Transverse colon (tissue), 4 donors: ENCODE measurements around the gene ZNF792. TPM values are rescaled to one million over a fixed set of nuclear protein-coding genes. Genes with fewer than 3 reads are reported as not detected.

Experiments
- DNase-seq: peaks from one replicate; pipeline ENCODE4 v3.0.0-alpha.2; 2019
- H3K27ac ChIP-seq, 4 donors: fragments of 200-600 bp; sonication (generic); 2 replicates each; pipeline ENCODE4 v1.5.1; 2016 to 2018; ENCODE audit warnings: inconsistent platforms in 4 of 4
- H3K27me3 ChIP-seq: fragments of 200-600 bp; sonication (generic); 2 replicates; pipeline ENCODE4 v1.5.1; 2017; ENCODE audit warnings: inconsistent platforms
- H3K36me3 ChIP-seq, 4 donors: fragments of 200-600 bp; sonication (generic); 2 replicates each; pipeline ENCODE4 v1.5.1; 2017 to 2019; ENCODE audit warnings: inconsistent platforms in 4 of 4
- H3K4me1 ChIP-seq, 4 donors: fragments of 200-600 bp; sonication (generic); 2 replicates each; pipeline ENCODE4 v1.5.1; 2017 to 2020; ENCODE audit warnings: inconsistent platforms in 4 of 4
- H3K4me3 ChIP-seq, 4 donors: fragments of 200-600 bp; sonication (generic); 1 replicate in 1 of 4; 2 replicates in 3 of 4; pipeline versions ENCODE4 v1.5.1 to v1.6.1; 2017 to 2019; ENCODE audit warnings: inconsistent platforms in 4 of 4
- H3K9me3 ChIP-seq, 2 donors: fragments of 200-600 bp; sonication (generic); 2 replicates each; pipeline ENCODE4 v1.5.1; 2017 to 2019; ENCODE audit warnings: inconsistent platforms in 2 of 2
- CTCF ChIP-seq, 5 experiments: fragments of 200-600 bp in 3 of 5; fragments of 450-650 bp in 2 of 5; sonication (generic) in 3 of 5; IDR thresholded peaks; 1 replicate in 2 of 5; 2 replicates in 3 of 5; pipeline ENCODE4 v1.5.1; 2016 to 2017; ENCODE audit warnings: antibody characterized with exemption in 5 of 5, inconsistent platforms in 3 of 5, mild to moderate bottlenecking in 2 of 5, moderate library complexity in 1 of 5
- EP300 ChIP-seq: sonication (generic); formaldehyde crosslinking; IDR thresholded peaks from one replicate; pipeline ENCODE4 v1.6.1; 2017; ENCODE audit warnings: antibody characterized with exemption, low read depth
- POLR2A ChIP-seq: fragments of 450-650 bp; IDR thresholded peaks from one replicate; pipeline ENCODE4 v1.6.1; 2016; ENCODE audit warnings: antibody characterized with exemption, mild to moderate bottlenecking, moderate library complexity
- POLR2AphosphoS5 ChIP-seq, 3 donors: sonication (generic); formaldehyde crosslinking; IDR thresholded peaks; one replicate each; pipeline ENCODE4 v1.6.1; 2016; ENCODE audit warnings: antibody characterized with exemption in 3 of 3
- whole genome bisulfite sequencing, 2 donors: methylation state at CpG; one replicate each; pipeline ENCODE4 v1.1.5; 2018; ENCODE audit warnings: low coverage in 1 of 2; 5-methylcytosine and 5-hydroxymethylcytosine counted together
- in situ Hi-C, 4 donors: fragments of 200-750 bp; cut with MboI; loops; one replicate each; pipeline versions ENCODE4 v1.15.0 to v1.15.1; 2017; ENCODE audit warnings: low sequenced_read_pairs in 3 of 4, low pct_ligation_motif_present in 1 of 4, low pct_unique_long_range_greater_than_20kb in 1 of 4
- intact Hi-C: fragments of 100-400 bp; cut with DNase I; formaldehyde crosslinking; loops from one replicate; pipeline ENCODE4 v1.15.1; 2023; ENCODE audit warnings: low total_unique reads
- total RNA-seq, 4 donors: library from RNA; depleted of rRNA; stranded (reverse); fragments of >200 nt; gene quantifications; one replicate each; pipeline ENCODE4 v1.1.0, GENCODE V29; 2016

The ZNF792 gene
- total RNA-seq, 4 donors from 2014 or later: 3.4 to 8.4 (median 6.5) TPM

DNA sequence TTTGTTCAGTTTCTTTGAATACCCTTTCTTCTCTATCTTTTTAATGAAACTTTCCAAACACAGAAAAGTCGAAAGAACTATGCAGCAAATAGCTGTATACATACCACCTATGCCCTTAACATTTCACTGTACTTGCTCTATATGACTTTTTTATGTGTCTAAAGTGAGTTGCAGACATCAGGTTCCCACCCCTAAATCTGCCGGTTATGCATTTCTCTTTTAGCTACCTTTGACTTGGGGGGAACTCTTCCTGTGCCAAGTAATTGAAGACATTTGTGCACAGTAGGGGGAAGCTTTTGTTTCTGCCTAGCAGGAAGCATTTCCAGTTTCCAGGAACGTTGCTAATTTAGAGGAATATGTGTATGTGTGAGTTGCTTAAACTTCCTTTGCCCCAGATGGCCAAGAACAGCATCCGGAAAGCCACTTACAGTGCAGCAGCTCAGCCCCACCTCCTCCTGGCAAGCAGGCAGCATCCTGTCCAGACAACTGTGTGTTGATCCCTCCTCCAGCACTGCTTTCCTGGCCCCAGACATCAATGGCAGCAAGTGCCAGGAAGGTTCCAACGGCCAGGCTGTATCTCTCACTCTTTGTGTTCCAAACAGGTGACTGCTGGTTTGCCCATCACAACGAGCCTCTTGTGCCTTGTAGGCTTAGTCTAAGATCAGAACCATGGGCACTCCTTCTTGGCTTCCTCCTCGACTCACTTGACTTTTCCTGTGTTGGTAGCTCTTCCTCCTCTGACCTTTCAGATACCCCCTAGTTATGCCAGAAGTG, 21.4 kb upstream of the ZNF792 start:
- H3K4me1 ChIP-seq: peaks cover 0 to 10% (median 3%) of the 10 kb centered on the region in 4 donors
- DNase-seq: no peak
- no peaks in the 10 kb centered on the region for H3K27me3 ChIP-seq
- TF ChIP-seq POLR2A (no peak), EP300 (peak; percentile 8), CTCF (IDR thresholded peaks at IDR 0.05) (no peak), POLR2AphosphoS5 (IDR thresholded peaks at IDR 0.05) (peak; percentile 12 to 16 (median 14))
- WGBS, 2 donors: 17 to 32% methylated on average over 6 to 7 of the region's 7 CpGs
- peak overlapping the region in 2 of 4 donors; percentile 8 to 31 for H3K27ac ChIP-seq
- no peak overlapping the region for H3K4me3 ChIP-seq
- intact Hi-C loops (no loop called here), in situ Hi-C loops (no loop called here)
- H3K36me3 ChIP-seq: no peaks in the 10 kb centered on the region
- no peaks in the 10 kb centered on the region for H3K9me3 ChIP-seq

GRCh38 chr19:34984287-34984686, 20.3 kb upstream of the ZNF792 start:
- no peak for TF ChIP-seq POLR2A
- TF ChIP-seq CTCF (IDR thresholded peaks at IDR 0.05): no peak
- no peak for TF ChIP-seq EP300
- no peak for TF ChIP-seq POLR2AphosphoS5 (IDR thresholded peaks at IDR 0.05)
- Histone ChIP-seq H3K27me3 (no peaks in the 10 kb centered on the region), H3K4me3 (no peak overlapping the region), H3K27ac (no peak overlapping the region), H3K4me1 (peaks cover 0 to 10% (median 3%) of the 10 kb centered on the region in 4 donors), H3K9me3 (no peaks in the 10 kb centered on the region), H3K36me3 (no peaks in the 10 kb centered on the region)
- DNase-seq: no peak
- intact Hi-C loops (no loop called here), in situ Hi-C loops (no loop called here)
- WGBS, 2 donors: 69 to 96% methylated on average over 3 of the region's 3 CpGs

DNA sequence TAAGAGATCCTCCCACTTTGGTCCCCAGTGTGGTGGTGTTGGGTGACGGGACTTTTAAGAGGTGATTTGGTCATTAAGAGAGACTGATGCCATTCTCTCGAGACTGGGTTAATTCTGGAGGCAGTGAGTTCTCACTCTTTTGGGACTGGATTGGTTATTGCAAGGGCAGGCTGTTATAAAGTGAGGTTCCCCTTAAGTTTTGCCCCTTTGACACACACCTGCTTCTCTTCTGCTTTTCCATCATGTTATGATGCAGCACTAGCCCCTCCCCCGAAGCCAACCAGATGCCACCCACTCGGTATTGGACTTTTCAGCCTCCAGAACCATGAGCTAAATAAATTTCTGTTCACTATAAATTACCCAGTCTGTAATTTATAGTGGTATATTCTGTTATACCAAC, 19.8 kb upstream of the ZNF792 start:
- in situ Hi-C loops (no loop called here), intact Hi-C loops (no loop called here)
- Histone ChIP-seq H3K4me1 (peaks cover 0 to 10% (median 3%) of the 10 kb centered on the region in 4 donors), H3K9me3 (no peaks in the 10 kb centered on the region), H3K36me3 (no peaks in the 10 kb centered on the region), H3K27me3 (no peaks in the 10 kb centered on the region), H3K4me3 (no peak overlapping the region), H3K27ac (no peak overlapping the region)
- DNase-seq: no peak
- TF ChIP-seq POLR2A (no peak), EP300 (no peak), POLR2AphosphoS5 (IDR thresholded peaks at IDR 0.05) (no peak), CTCF (IDR thresholded peaks at IDR 0.05) (no peak)
- 71 to 76% methylated on average over 3 to 4 of the region's 4 CpGs for WGBS, 2 donors

DNA sequence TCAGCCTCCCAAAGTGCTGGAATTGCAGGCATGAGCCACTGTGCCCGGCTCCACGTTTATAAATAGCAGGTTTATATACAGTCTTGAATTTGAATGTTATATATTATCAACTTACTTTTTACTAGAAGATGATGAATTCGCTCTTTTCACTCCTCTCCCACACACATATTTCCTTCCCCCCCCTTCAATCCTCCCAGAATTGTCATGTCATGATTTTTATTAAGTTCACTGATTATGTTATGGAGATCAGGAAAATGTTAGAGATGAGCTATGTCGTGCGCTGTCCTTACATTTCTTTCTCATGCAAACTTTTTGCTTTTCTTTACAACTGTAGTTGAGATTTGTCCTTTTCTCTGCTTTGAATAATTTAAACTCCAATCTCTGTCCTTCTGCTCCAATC, 18.2 kb upstream of the ZNF792 start:
- Histone ChIP-seq H3K4me3 (no peak overlapping the region), H3K9me3 (no peaks in the 10 kb centered on the region), H3K4me1 (peaks cover 0 to 10% (median 3%) of the 10 kb centered on the region in 4 donors), H3K27me3 (no peaks in the 10 kb centered on the region), H3K27ac (no peak overlapping the region), H3K36me3 (no peaks in the 10 kb centered on the region)
- TF ChIP-seq CTCF (IDR thresholded peaks at IDR 0.05): no peak
- in situ Hi-C loops: no loop called here
- WGBS, 2 donors: 69 to 87% methylated on average over 3 to 5 of the region's 5 CpGs
- DNase-seq: no peak
- intact Hi-C loops: no loop called here
